HepG2 (cell line): ENCODE results near the gene GRID1. TPM values are rescaled to one million over a fixed set of nuclear protein-coding genes. Genes with fewer than 3 reads are reported as not detected.

Experiments used
- ATAC-seq: fragments of 200-7000 bp; cut with Tn5 transposase; 3 replicates; pipeline ENCODE4 v1.9.1; 2020; ENCODE audit warnings: mild to moderate bottlenecking, moderate library complexity
- BruUV-seq: library from RNA; stranded (reverse); fragments of 400-500 nt; replicated peaks from 2 replicates; lab custom pipeline; 2021; lab: Mats Ljungman, UMichigan
- CTCF ChIA-PET: fragments of 300-600 bp; formaldehyde crosslinking; extraction: SDS; loops from one replicate; lab custom pipeline; 2021; ENCODE audit warnings: low total read pairs, inconsistent platforms, low intra/inter-chr PET ratio; lab: Yijun Ruan, JAX
- POLR2A ChIA-PET: fragments of 350-600 bp; sonication (Branson Sonifier 250); formaldehyde crosslinking; loops from one replicate; lab custom pipeline; 2020; ENCODE audit warnings: antibody characterized with exemption, inconsistent platforms; lab: Yijun Ruan, JAX
- DNase-seq: peaks from one replicate; pipeline ENCODE4 v3.0.0-alpha.2; 2015; ENCODE audit warnings: low spot score
- FAIRE-seq: peaks from 3 replicates; lab custom pipeline; 2011; peaks lifted over from hg19 to GRCh38; lab: Jason Lieb, UNC
- H2AFZ ChIP-seq: one replicate; pipeline ENCODE4 v1.6.1; 2011; ENCODE audit warnings: low read length, inconsistent platforms
- H3K27ac ChIP-seq: fragments of 300-600 bp; 3 replicates; pipeline ENCODE4 v1.8.0; 2011; ENCODE audit warnings: mixed run types, mild to moderate bottlenecking, mixed read lengths, low read length, inconsistent platforms; ENCODE audit not compliant: insufficient read depth; ENCODE audit errors: extremely low read length
- H3K27me3 ChIP-seq, 2 experiments: fragments of 200-600 bp in 1 of 2; 2 replicates in 1 of 2; 3 replicates in 1 of 2; pipeline versions ENCODE4 v1.6.0 to v1.8.0; 2011; ENCODE audit warnings: low read length in 2 of 2, mild to moderate bottlenecking in 2 of 2, moderate library complexity in 2 of 2, inconsistent platforms in 1 of 2; ENCODE audit not compliant: insufficient read depth in 2 of 2, control insufficient read depth in 1 of 2
- H3K36me3 ChIP-seq, 2 experiments: fragments of 200-600 bp in 1 of 2; replicated peaks in 1 of 2; 2 replicates in 1 of 2; 3 replicates in 1 of 2; pipeline versions ENCODE4 v1.5.1 to v1.8.0; 2011; ENCODE audit warnings: low read length in 2 of 2, inconsistent platforms in 1 of 2; ENCODE audit not compliant: insufficient read depth in 2 of 2, control insufficient read depth in 1 of 2
- H3K4me1 ChIP-seq: 2 replicates; pipeline ENCODE4 v1.5.1; 2012; ENCODE audit warnings: low read length, inconsistent platforms; ENCODE audit not compliant: insufficient read depth
- H3K4me2 ChIP-seq: 2 replicates; pipeline ENCODE4 v1.6.0; 2011; ENCODE audit warnings: low read depth, low read length, inconsistent platforms
- H3K4me3 ChIP-seq, 3 experiments: fragments of 200-600 bp in 1 of 3; sonication (generic), shearing (Covaris generic) in 1 of 3; replicated peaks in 1 of 3; 2 replicates each; pipeline ENCODE4 v1.5.1; 2011 to 2016; ENCODE audit warnings: low read length in 3 of 3, inconsistent platforms in 2 of 3, low read depth in 2 of 3, mild to moderate bottlenecking in 2 of 3, control low read depth in 1 of 3, mixed read lengths in 1 of 3; ENCODE audit not compliant: insufficient read depth in 1 of 3
- H3K79me2 ChIP-seq: one replicate; pipeline ENCODE4 v1.6.1; 2011; ENCODE audit warnings: low read length, inconsistent platforms; ENCODE audit not compliant: insufficient read depth
- H3K9ac ChIP-seq: 2 replicates; pipeline ENCODE4 v1.6.0; 2011; ENCODE audit warnings: mild to moderate bottlenecking, low read depth, low read length, inconsistent platforms; ENCODE audit not compliant: insufficient read depth
- H3K9me3 ChIP-seq: 2 replicates; pipeline ENCODE4 v1.5.1; 2012; ENCODE audit warnings: mild to moderate bottlenecking, low read length
- H4K20me1 ChIP-seq: 2 replicates; pipeline ENCODE4 v1.6.0; 2011; ENCODE audit warnings: inconsistent platforms, mild to moderate bottlenecking, low read length, moderate library complexity; ENCODE audit not compliant: insufficient read depth
- CTCF ChIP-seq: sonication (generic); formaldehyde crosslinking; IDR thresholded peaks from 2 replicates; pipeline ENCODE4 v1.5.0; 2020; ENCODE audit warnings: mild to moderate bottlenecking, missing genetic modification reagents, moderate library complexity
- FOXA1 ChIP-seq, 2 experiments: fragments of 450-650 bp in 1 of 2; sonication (generic) in 1 of 2; formaldehyde crosslinking in 1 of 2; IDR thresholded peaks; 2 replicates each; pipeline versions ENCODE4 v1.4.0 to v1.6.1; 2016 to 2020; ENCODE audit warnings: missing genetic modification reagents in 1 of 2
- FOXO1 ChIP-seq: sonication (generic); formaldehyde crosslinking; IDR thresholded peaks from 2 replicates; pipeline ENCODE4 v1.4.0; 2020; ENCODE audit warnings: missing genetic modification reagents
- MXI1 ChIP-seq: IDR thresholded peaks from 3 replicates; pipeline ENCODE4 v1.6.1; 2012; ENCODE audit warnings: low read depth, low read length, inconsistent platforms, borderline replicate concordance
- NFYC ChIP-seq: IDR thresholded peaks from 2 replicates; pipeline ENCODE4 v1.6.1; 2016; ENCODE audit warnings: missing genetic modification reagents, missing compliant biosample characterization
- SETDB1 ChIP-seq: sonication (generic); formaldehyde crosslinking; IDR thresholded peaks from 2 replicates; pipeline ENCODE4 v1.5.1; 2020; ENCODE audit warnings: missing genetic modification reagents, mild to moderate bottlenecking, borderline replicate concordance
- SNAPC2 ChIP-seq: sonication (generic); formaldehyde crosslinking; IDR thresholded peaks from 2 replicates; pipeline ENCODE4 v1.8.1; 2022; ENCODE audit warnings: mild to moderate bottlenecking, missing genetic modification reagents
- SNAPC4 ChIP-seq: sonication (generic); formaldehyde crosslinking; IDR thresholded peaks from 2 replicates; pipeline ENCODE4 v1.4.0; 2020; ENCODE audit warnings: mild to moderate bottlenecking, missing genetic modification reagents
- SYNCRIP ChIP-seq: fragments of 200-400 bp; formaldehyde crosslinking; IDR thresholded peaks from 2 replicates; pipeline ENCODE4 v1.6.1; 2018; ENCODE audit warnings: mild to moderate bottlenecking, low read depth, low read length; ENCODE audit not compliant: insufficient read depth
- THYN1 ChIP-seq: sonication (generic); formaldehyde crosslinking; IDR thresholded peaks from 2 replicates; pipeline ENCODE4 v1.8.1; 2023; ENCODE audit warnings: low read depth, mild to moderate bottlenecking, moderate library complexity, missing genetic modification reagents, borderline replicate concordance
- TMF1 ChIP-seq: sonication (generic); formaldehyde crosslinking; IDR thresholded peaks from 2 replicates; pipeline ENCODE4 v1.8.1; 2022; ENCODE audit warnings: low read depth, missing genetic modification reagents
- ZNF101 ChIP-seq: sonication (generic); formaldehyde crosslinking; IDR thresholded peaks from 2 replicates; pipeline ENCODE4 v1.4.0; 2020; ENCODE audit warnings: mild to moderate bottlenecking, low read depth, missing genetic modification reagents, borderline replicate concordance
- ZNF136 ChIP-seq: sonication (generic); formaldehyde crosslinking; IDR thresholded peaks from 2 replicates; pipeline ENCODE4 v1.8.1; 2022; ENCODE audit warnings: low read depth, mild to moderate bottlenecking, moderate library complexity, missing genetic modification reagents
- ZNF276 ChIP-seq: sonication (generic); formaldehyde crosslinking; IDR thresholded peaks from 2 replicates; pipeline ENCODE4 v1.4.0; 2020; ENCODE audit warnings: mild to moderate bottlenecking, low read depth, missing genetic modification reagents
- ZNF468 ChIP-seq: sonication (generic); formaldehyde crosslinking; IDR thresholded peaks from 2 replicates; pipeline ENCODE4 v1.8.0; 2022; ENCODE audit warnings: mild to moderate bottlenecking, moderate library complexity, missing genetic modification reagents
- WGBS: methylation state at CpG from one replicate; pipeline ENCODE4 v1.1.6; 2017; ENCODE audit warnings: low lambda C conversion rate; 5-methylcytosine and 5-hydroxymethylcytosine counted together
- in situ Hi-C: cut with HindIII; loops from 2 replicates; pipeline ENCODE4 v1.10.0; 2017; ENCODE audit warnings: low pct_unique_long_range_greater_than_20kb; ENCODE audit not compliant: extremely low pct_ligation_motif_present
- intact Hi-C: fragments of 100-400 bp; cut with micrococcal nuclease; formaldehyde crosslinking; loops from one replicate; pipeline ENCODE4 v1.10.0; 2022; ENCODE audit not compliant: unreplicated experiment
- polyA plus RNA-seq, 8 experiments: library from polyadenylated mRNA; depleted of rRNA in 3 of 8; stranded (reverse) in 7 of 8; unstranded in 1 of 8; fragments of >200 nt; fragmentation: Illumina TruSeq in 4 of 8; extraction: Trizol in 4 of 8; gene quantifications; 2 replicates each; pipeline versions ENCODE4 v1.2.1 to v1.2.3, GENCODE V29; 2011 to 2016; ENCODE audit warnings: low read depth in 4 of 8, missing spikeins in 1 of 8, mixed read lengths in 1 of 8; ENCODE audit not compliant: insufficient read depth in 1 of 8
- total RNA-seq, 5 experiments: library from RNA; depleted of rRNA; stranded (reverse); fragments of >200 nt; fragmentation: Illumina TruSeq; extraction: Trizol; gene quantifications; 2 replicates each; pipeline ENCODE4 v1.2.3, GENCODE V29; 2016; ENCODE audit warnings: low read depth in 1 of 5

GRID1 gene
- total and polyA plus RNA-seq, 2 of the 13 experiments (the other 11 are each of a cell fraction or from before 2014, with no cell fraction given) = 0.05 TPM; not detected in 1

GRCh38 chr10:86413046-86413728, 46.6 kb upstream of the GRID1 start:
- WGBS = 90% methylated on average over 6 of the region's 6 CpGs
- peaks cover 37% of the 10 kb centered on the region for H3K4me1 ChIP-seq
- in situ Hi-C loops (no loop called here), intact Hi-C loops (no loop called here)
- no TSS peak for BruUV-seq
- H3K79me2 ChIP-seq = no peaks in the 10 kb centered on the region
- no peaks in the 10 kb centered on the region for H3K9me3 ChIP-seq
- no peak for DNase-seq
- no peak overlapping the region for H2AFZ ChIP-seq
- H4K20me1 ChIP-seq = no peaks in the 10 kb centered on the region
- H3K27me3 ChIP-seq = no peaks in the 10 kb centered on the region
- POLR2A ChIA-PET = no interaction called here
- no peak overlapping the region for H3K9ac ChIP-seq
- H3K27ac ChIP-seq = no peak overlapping the region
- ATAC-seq = no peak
- H3K4me3 ChIP-seq = no peak overlapping the region
- CTCF ChIA-PET = no interaction called here
- H3K36me3 ChIP-seq = no peaks in the 10 kb centered on the region
- no peak overlapping the region for H3K4me2 ChIP-seq
- no peak for FAIRE-seq
- TF ChIP-seq ZNF136 (CRISPR knock-in tag) (no peak), SETDB1 (CRISPR knock-in tag) (no peak), ZNF468 (CRISPR knock-in tag) (no peak), ZNF101 (no peak), SNAPC4 (CRISPR knock-in tag) (no peak), THYN1 (no peak), TMF1 (CRISPR knock-in tag) (no peak), FOXO1 (CRISPR knock-in tag) (no peak), CTCF (CRISPR knock-in tag) (no peak), SYNCRIP (no peak), FOXA1 (IDR thresholded peaks at IDR 0.05) (no peak), FOXA1 (CRISPR knock-in tag; IDR thresholded peaks at IDR 0.05) (no peak), SNAPC2 (no peak), ZNF276 (CRISPR knock-in tag) (no peak), NFYC (CRISPR knock-in tag) (no peak), MXI1 (no peak)
